Kidney (tissue), 14 donors: ENCODE results near the gene HS3ST2. TPM values are rescaled to one million over a fixed set of nuclear protein-coding genes. Genes with fewer than 3 reads are reported as not detected.
"Not testable (repeated sequence)": the region's sequence is repeated elsewhere in the genome, so short reads cannot be mapped to it uniquely, and the experiment has no call there.

ENCODE experiments used
- DNase-seq, 5 donors: peaks; one replicate each; pipeline ENCODE4 v3.0.0-alpha.2; 2013 to 2020
- FAIRE-seq: peaks from 2 replicates; lab custom pipeline; 2012; peaks lifted over from hg19 to GRCh38; lab: Jason Lieb, UNC
- H3K27ac ChIP-seq, 2 donors: one replicate each; pipeline ENCODE4 v1.7.0; 2013; ENCODE audit warnings: low read depth in 2 of 2, low read length in 2 of 2, inconsistent platforms in 1 of 2
- H3K27me3 ChIP-seq: one replicate; pipeline ENCODE4 v1.7.1; 2013; ENCODE audit warnings: low read length, inconsistent platforms; ENCODE audit not compliant: control insufficient read depth, insufficient read depth
- H3K36me3 ChIP-seq, 3 donors: one replicate each; pipeline versions ENCODE4 v1.7.0 to v1.7.1; 2013; ENCODE audit warnings: low read length in 3 of 3, control low read depth in 1 of 3, inconsistent platforms in 1 of 3; ENCODE audit not compliant: insufficient read depth in 3 of 3, control insufficient read depth in 2 of 3
- H3K4me1 ChIP-seq, 3 donors: one replicate each; pipeline versions ENCODE4 v1.7.0 to v1.7.1; 2013; ENCODE audit warnings: low read length in 3 of 3, inconsistent platforms in 1 of 3, low read depth in 1 of 3; ENCODE audit not compliant: control insufficient read depth in 2 of 3, insufficient read depth in 2 of 3
- H3K4me3 ChIP-seq, 3 donors: one replicate each; pipeline versions ENCODE4 v1.7.0 to v1.8.1; 2013; ENCODE audit warnings: low read length in 3 of 3, control low read depth in 1 of 3, inconsistent platforms in 1 of 3
- H3K9ac ChIP-seq, 3 donors: one replicate each; pipeline versions ENCODE4 v1.7.0 to v1.7.1; 2013; ENCODE audit warnings: low read length in 3 of 3, control low read depth in 1 of 3, inconsistent platforms in 1 of 3
- H3K9me3 ChIP-seq, 3 donors: one replicate each; pipeline versions ENCODE4 v1.7.0 to v1.7.1; 2013; ENCODE audit warnings: low read length in 3 of 3, control low read depth in 1 of 3, inconsistent platforms in 1 of 3; ENCODE audit not compliant: control insufficient read depth in 2 of 3, insufficient read depth in 1 of 3
- CTCF ChIP-seq: IDR thresholded peaks from 3 replicates; pipeline ENCODE4 v1.5.1; 2012; ENCODE audit warnings: mild to moderate bottlenecking, moderate library complexity, borderline replicate concordance; ENCODE audit not compliant: insufficient read depth; ENCODE audit errors: extremely low read depth
- intact Hi-C: fragments of 100-400 bp; cut with DNase I; formaldehyde crosslinking; loops from one replicate; pipeline ENCODE4 v1.11.1; 2022
- polyA plus RNA-seq: library from polyadenylated mRNA; stranded (reverse); fragments of 350-450 nt; fragmentation: Illumina TruSeq; extraction: RNeasy Lipid Tissue Mini Kit (QIAGEN cat#74804); gene quantifications from one replicate; pipeline ENCODE4 v1.2.3, GENCODE V29; 2014; ENCODE audit warnings: low read depth, low replicate concordance; ENCODE audit not compliant: insufficient read depth
- total RNA-seq: library from RNA; stranded (reverse); fragmentation: NEBNext Ultra II Directional; extraction: Animal tissue kit (Norgen Biotek cat#: 25700); gene quantifications from one replicate; pipeline ENCODE4 v1.2.1, GENCODE V29; 2021
- donor health status: control.
- donor health status: control.
- donor health status: control.
- donor health status: control.
- donor health status: control.
- donor health status: DM: yes; HTN: yes; CAD: no.
- donor health status: Normal renal cell carcinoma (clear cell type).

Gene HS3ST2
- total and polyA plus RNA-seq, 2 donors from 2014 or later, result 1.5 TPM; not detected in 1

GRCh38 chr16:22933173-22933572, 119.2 kb downstream of the HS3ST2 start:
- H3K27ac ChIP-seq, result no peak overlapping the region
- intact Hi-C loops, result no loop called here
- H3K9ac ChIP-seq, result no peak overlapping the region
- H3K36me3 ChIP-seq, result no peaks in the 10 kb centered on the region
- H3K4me1 ChIP-seq, result no peaks in the 10 kb centered on the region
- H3K27me3 ChIP-seq, result peaks cover 2% of the 10 kb centered on the region
- FAIRE-seq (no peak), DNase-seq (peak in 3 of 5 donors; percentile 37 to 72 (median 53))
- H3K9me3 ChIP-seq, result no peaks in the 10 kb centered on the region
- no peak for TF ChIP-seq CTCF
- no peak overlapping the region for H3K4me3 ChIP-seq

GRCh38 chr16:22934786-22935185, 120.8 kb downstream of the HS3ST2 start:
- no peak for TF ChIP-seq CTCF
- no peak overlapping the region for H3K4me3 ChIP-seq
- no peak overlapping the region for H3K27ac ChIP-seq
- H3K4me1 ChIP-seq, result no peaks in the 10 kb centered on the region
- no peaks in the 10 kb centered on the region for H3K9me3 ChIP-seq
- DNase-seq (no peak), FAIRE-seq (no peak)
- H3K9ac ChIP-seq, result no peak overlapping the region
- H3K27me3 ChIP-seq, result peaks cover 2% of the 10 kb centered on the region
- intact Hi-C loops, result no loop called here
- H3K36me3 ChIP-seq, result no peaks in the 10 kb centered on the region

- DNase-seq (no peak), FAIRE-seq (no peak)
- H3K9ac ChIP-seq, result no peak overlapping the region
- H3K9me3 ChIP-seq, result no peaks in the 10 kb centered on the region
- no peak overlapping the region for H3K4me3 ChIP-seq
- H3K27me3 ChIP-seq, result peaks cover 2% of the 10 kb centered on the region
- intact Hi-C loops, result no loop called here
- H3K36me3 ChIP-seq, result no peaks in the 10 kb centered on the region
- H3K27ac ChIP-seq, result no peak overlapping the region
- H3K4me1 ChIP-seq, result no peaks in the 10 kb centered on the region
- no peak for TF ChIP-seq CTCF
These were observed 123.2 kb downstream of the HS3ST2 start for GRCh38 chr16:22937169-22937568.

GRCh38 chr16:22938647-22939046, 124.7 kb downstream of the HS3ST2 start:
- Histone ChIP-seq H3K36me3 (no peaks in the 10 kb centered on the region), H3K4me1 (no peaks in the 10 kb centered on the region), H3K27me3 (peaks cover 2% of the 10 kb centered on the region), H3K9ac (no peak overlapping the region), H3K4me3 (no peak overlapping the region), H3K9me3 (no peaks in the 10 kb centered on the region), H3K27ac (no peak overlapping the region)
- FAIRE-seq (no peak), DNase-seq (no peak)
- TF ChIP-seq CTCF, result no peak
- intact Hi-C loops, result no loop called here

GRCh38 chr16:22939744-22940363, 125.9 kb downstream of the HS3ST2 start:
- FAIRE-seq, H3K4me3 ChIP-seq: not testable (repeated sequence)

More at GRCh38 chr16:22939744-22940363, 125.9 kb downstream of the HS3ST2 start:
- peak in 2 of 5 donors; percentile 45 to 56 for DNase-seq
- H3K36me3 ChIP-seq, H3K9me3 ChIP-seq, intact Hi-C loops, H3K9ac ChIP-seq, H3K27me3 ChIP-seq, H3K4me1 ChIP-seq, H3K27ac ChIP-seq: not testable (repeated sequence)
